ENCODE measurements around the gene DPF3. TPM values are rescaled to one million over a fixed set of nuclear protein-coding genes. Genes with fewer than 3 reads are reported as not detected.

The DPF3 gene
- total RNA-seq, 1 experiment from 2014 or later = 1.9 TPM

- Mint-ChIP-seq H3K27me3 (ENCODE audit: insufficient read depth, unreplicated experiment) (no peaks in the 10 kb centered on the region), H3K4me1 (ENCODE audit: insufficient read depth, unreplicated experiment) (no peaks in the 10 kb centered on the region), H3K9me3 (ENCODE audit: unreplicated experiment) (no peaks in the 10 kb centered on the region), H3K27ac (ENCODE audit: low read depth, unreplicated experiment) (no peak overlapping the region), H3K36me3 (ENCODE audit: insufficient read depth, unreplicated experiment) (no peaks in the 10 kb centered on the region), H3K4me3 (ENCODE audit: unreplicated experiment) (no peak overlapping the region)
- DNase-seq (ENCODE audit: unreplicated experiment) = no peak
- CTCF ChIA-PET = no interaction called here
- BruUV-seq (replicated peaks) = no TSS peak
- intact Hi-C loops (cut with micrococcal nuclease) = no loop called here
- no peak for TF ChIP-seq CTCF (IDR thresholded peaks at IDR 0.05; ENCODE audit: unreplicated experiment)
- POLR2A ChIA-PET = no interaction called here
Measured at GRCh38 chr14:72688990-72689671, 204.8 kb downstream of the DPF3 start.

DNA sequence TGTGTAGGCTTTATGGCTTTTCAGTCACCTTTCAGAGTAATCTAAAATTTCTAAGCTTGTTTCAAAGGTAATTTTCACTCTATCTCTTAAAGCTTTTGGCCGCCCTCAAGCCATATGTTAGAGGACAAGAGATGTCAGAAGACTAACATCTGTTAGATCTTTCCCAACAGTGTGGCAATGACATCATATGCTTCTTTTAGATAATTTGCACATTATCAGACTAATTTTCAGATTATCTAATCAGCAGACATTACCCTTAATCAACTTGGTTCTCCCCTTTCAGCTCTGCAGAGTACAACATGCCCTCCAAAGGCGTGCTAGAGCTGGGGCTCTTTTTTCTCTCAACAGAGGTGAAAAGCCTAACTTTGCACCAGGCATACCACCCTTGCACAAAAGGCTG is 207.1 kb downstream of the DPF3 start:
- no TSS peak for BruUV-seq (replicated peaks)
- no peaks in the 10 kb centered on the region for H3K9me3 Mint-ChIP-seq (ENCODE audit: unreplicated experiment)

GRCh38 chr14:72686101-72686500 is 207.8 kb downstream of the DPF3 start:
- no peak for TF ChIP-seq CTCF (IDR thresholded peaks at IDR 0.05; ENCODE audit: unreplicated experiment)
- H3K4me1 Mint-ChIP-seq (ENCODE audit: insufficient read depth, unreplicated experiment) = no peaks in the 10 kb centered on the region
- ChIA-PET CTCF (interaction anchor here (0.6 kb wide), 1 partner anchor 86 kb away, joined by 6 read pairs; no protein-coding TSS in a partner anchor), POLR2A (no interaction called here)
- H3K27me3 Mint-ChIP-seq (ENCODE audit: insufficient read depth, unreplicated experiment) = no peaks in the 10 kb centered on the region
- no peak for DNase-seq (ENCODE audit: unreplicated experiment)
- H3K27ac Mint-ChIP-seq (ENCODE audit: low read depth, unreplicated experiment) = no peak overlapping the region
- BruUV-seq (replicated peaks) = no TSS peak
- H3K9me3 Mint-ChIP-seq (ENCODE audit: unreplicated experiment) = no peaks in the 10 kb centered on the region
- H3K36me3 Mint-ChIP-seq (ENCODE audit: insufficient read depth, unreplicated experiment) = no peaks in the 10 kb centered on the region
- H3K4me3 Mint-ChIP-seq (ENCODE audit: unreplicated experiment) = no peak overlapping the region
- intact Hi-C loops (cut with micrococcal nuclease) = no loop called here

More for the DNA sequence above, 207.1 kb downstream of the DPF3 start:
- intact Hi-C loops (cut with micrococcal nuclease) = no loop called here
- ChIA-PET CTCF (interaction anchor here (0.6 to 0.8 kb wide), 2 partner anchors 41 to 86 kb away, joined by 3 to 6 read pairs; no protein-coding TSS in a partner anchor), POLR2A (no interaction called here)
- TF ChIP-seq CTCF (IDR thresholded peaks at IDR 0.05; ENCODE audit: unreplicated experiment) = no peak
- no peak overlapping the region for H3K4me3 Mint-ChIP-seq (ENCODE audit: unreplicated experiment)
- H3K4me1 Mint-ChIP-seq (ENCODE audit: insufficient read depth, unreplicated experiment) = no peaks in the 10 kb centered on the region
- H3K27me3 Mint-ChIP-seq (ENCODE audit: insufficient read depth, unreplicated experiment) = no peaks in the 10 kb centered on the region
- H3K36me3 Mint-ChIP-seq (ENCODE audit: insufficient read depth, unreplicated experiment) = no peaks in the 10 kb centered on the region
- no peak overlapping the region for H3K27ac Mint-ChIP-seq (ENCODE audit: low read depth, unreplicated experiment)
- no peak for DNase-seq (ENCODE audit: unreplicated experiment)

DNA sequence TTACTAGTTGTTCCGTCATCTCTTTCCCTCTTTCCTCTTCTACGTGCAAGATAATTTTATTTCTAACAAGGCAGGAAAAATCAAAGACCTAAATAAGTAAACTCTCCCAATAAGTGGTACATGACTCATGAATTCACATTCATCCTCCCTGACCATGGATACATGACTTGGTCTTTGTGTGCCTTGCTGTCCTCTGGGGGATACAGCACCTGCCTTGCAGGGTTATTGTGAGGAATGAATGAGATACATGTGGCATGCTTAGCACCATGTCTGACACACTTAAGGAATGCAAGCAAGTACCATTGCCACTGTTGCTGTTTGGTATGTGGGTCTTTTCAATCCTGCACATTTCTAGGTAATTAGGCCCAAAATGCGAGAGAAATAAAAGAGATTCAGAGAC is 208.4 kb downstream of the DPF3 start:
- no peaks in the 10 kb centered on the region for H3K27me3 Mint-ChIP-seq (ENCODE audit: insufficient read depth, unreplicated experiment)
- no peak for TF ChIP-seq CTCF (IDR thresholded peaks at IDR 0.05; ENCODE audit: unreplicated experiment)
- H3K36me3 Mint-ChIP-seq (ENCODE audit: insufficient read depth, unreplicated experiment) = no peaks in the 10 kb centered on the region
- H3K9me3 Mint-ChIP-seq (ENCODE audit: unreplicated experiment) = no peaks in the 10 kb centered on the region
- BruUV-seq (replicated peaks) = no TSS peak
- POLR2A ChIA-PET = no interaction called here
- no peak overlapping the region for H3K27ac Mint-ChIP-seq (ENCODE audit: low read depth, unreplicated experiment)
- CTCF ChIA-PET = interaction anchor here (0.6 kb wide), 1 partner anchor 21 kb away, joined by 3 read pairs; no protein-coding TSS in a partner anchor
- intact Hi-C loops (cut with micrococcal nuclease) = no loop called here
- no peaks in the 10 kb centered on the region for H3K4me1 Mint-ChIP-seq (ENCODE audit: insufficient read depth, unreplicated experiment)
- no peak overlapping the region for H3K4me3 Mint-ChIP-seq (ENCODE audit: unreplicated experiment)
- DNase-seq (ENCODE audit: unreplicated experiment) = no peak
